DND-41 (cell line): ENCODE data around the gene TAGAP.

Source experiments
- CTCF ChIP-seq: IDR thresholded peaks from 2 replicates; pipeline ENCODE4 v1.5.1; 2012; ENCODE audit warnings: borderline replicate concordance, low read length, moderate library complexity, mild to moderate bottlenecking; ENCODE audit not compliant: poor library complexity, severe bottlenecking; ENCODE audit errors: extremely low read depth
- EZH2 ChIP-seq: IDR thresholded peaks from 3 replicates; pipeline ENCODE4 v1.6.1; 2012; ENCODE audit warnings: borderline replicate concordance, low read depth, mild to moderate bottlenecking, moderate library complexity, low read length, inconsistent platforms; ENCODE audit not compliant: severe bottlenecking

GRCh38 chr6:159056899-159057298 lies 12.1 kb upstream of the TAGAP start:
- TF ChIP-seq CTCF (no peak), EZH2 (no peak)
